ENCODE data around the gene RPP25L. TPM values are rescaled to one million over a fixed set of nuclear protein-coding genes. Genes with fewer than 3 reads are reported as not detected.

The RPP25L gene
- total RNA-seq, 1 donor from 2014 or later = 17.4 TPM

- peaks cover 56% of the 10 kb centered on the region for H3K4me1 ChIP-seq
- H3F3A ChIP-seq (ENCODE audit: low read depth) = peaks cover 20% of the 10 kb centered on the region
- H3K27ac ChIP-seq = no peak overlapping the region
- no peaks in the 10 kb centered on the region for H3K79me2 ChIP-seq (ENCODE audit: low read depth)
- H3K9me3 ChIP-seq (ENCODE audit: low read depth) = no peaks in the 10 kb centered on the region
- H2AFZ ChIP-seq (replicated peaks) = no peak overlapping the region
- H3K36me3 ChIP-seq = no peaks in the 10 kb centered on the region
- peaks cover 50% of the 10 kb centered on the region for H4K20me1 ChIP-seq (ENCODE audit: low read depth)
- Mint-ChIP-seq H3K27me3 (ENCODE audit: insufficient read depth, low read depth) (peaks cover 8% of the 10 kb centered on the region), H3K4me3 (peak overlapping the region; percentile 23), H3K4me1 (peaks cover 61% of the 10 kb centered on the region), H3K9me3 (peaks cover 8% of the 10 kb centered on the region), H3K27ac (peak overlapping the region; percentile 20), H3K36me3 (peaks cover 49% of the 10 kb centered on the region)
- no peak overlapping the region for H3K4me3 ChIP-seq
- no peak overlapping the region for H3K9ac ChIP-seq
- TF ChIP-seq EZH2 (IDR thresholded peaks at IDR 0.05) (no peak), EZH2phosphoT487 (IDR thresholded peaks at IDR 0.05) (no peak)
- TF ChIP-seq, protein P1, sequence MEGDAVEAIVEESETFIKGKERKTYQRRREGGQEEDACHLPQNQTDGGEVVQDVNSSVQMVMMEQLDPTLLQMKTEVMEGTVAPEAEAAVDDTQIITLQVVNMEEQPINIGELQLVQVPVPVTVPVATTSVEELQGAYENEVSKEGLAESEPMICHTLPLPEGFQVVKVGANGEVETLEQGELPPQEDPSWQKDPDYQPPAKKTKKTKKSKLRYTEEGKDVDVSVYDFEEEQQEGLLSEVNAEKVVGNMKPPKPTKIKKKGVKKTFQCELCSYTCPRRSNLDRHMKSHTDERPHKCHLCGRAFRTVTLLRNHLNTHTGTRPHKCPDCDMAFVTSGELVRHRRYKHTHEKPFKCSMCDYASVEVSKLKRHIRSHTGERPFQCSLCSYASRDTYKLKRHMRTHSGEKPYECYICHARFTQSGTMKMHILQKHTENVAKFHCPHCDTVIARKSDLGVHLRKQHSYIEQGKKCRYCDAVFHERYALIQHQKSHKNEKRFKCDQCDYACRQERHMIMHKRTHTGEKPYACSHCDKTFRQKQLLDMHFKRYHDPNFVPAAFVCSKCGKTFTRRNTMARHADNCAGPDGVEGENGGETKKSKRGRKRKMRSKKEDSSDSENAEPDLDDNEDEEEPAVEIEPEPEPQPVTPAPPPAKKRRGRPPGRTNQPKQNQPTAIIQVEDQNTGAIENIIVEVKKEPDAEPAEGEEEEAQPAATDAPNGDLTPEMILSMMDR (IDR thresholded peaks at IDR 0.05) = no peak
- no peaks in the 10 kb centered on the region for H3K27me3 ChIP-seq
- DNase-seq (ENCODE audit: low spot score) = no peak
- H3K4me2 ChIP-seq = peak overlapping the region; percentile 71
Observed at GRCh38 chr9:34566972-34567371, 44.9 kb downstream of the RPP25L start.

GRCh38 chr9:34566322-34566721, 45.6 kb downstream of the RPP25L start:
- no peaks in the 10 kb centered on the region for H3K27me3 ChIP-seq
- peak overlapping the region; percentile 71 for H3K4me2 ChIP-seq
- H3K36me3 Mint-ChIP-seq = peaks cover 55% of the 10 kb centered on the region
- peaks cover 10% of the 10 kb centered on the region for H3K9me3 Mint-ChIP-seq
- H3K9me3 ChIP-seq (ENCODE audit: low read depth) = no peaks in the 10 kb centered on the region
- H3F3A ChIP-seq (ENCODE audit: low read depth) = peaks cover 25% of the 10 kb centered on the region
- H3K4me3 Mint-ChIP-seq = no peak overlapping the region
- TF ChIP-seq EZH2phosphoT487 (IDR thresholded peaks at IDR 0.05) (no peak), EZH2 (IDR thresholded peaks at IDR 0.05) (no peak)
- TF ChIP-seq, protein P1 (IDR thresholded peaks at IDR 0.05) = no peak
- H3K27ac Mint-ChIP-seq = peak overlapping the region; percentile 64
- H3K4me1 ChIP-seq = peaks cover 58% of the 10 kb centered on the region
- no peak overlapping the region for H3K27ac ChIP-seq
- H3K9ac ChIP-seq = no peak overlapping the region
- H3K27me3 Mint-ChIP-seq (ENCODE audit: insufficient read depth, low read depth) = peaks cover 8% of the 10 kb centered on the region
- peaks cover 60% of the 10 kb centered on the region for H3K4me1 Mint-ChIP-seq
- no peak overlapping the region for H2AFZ ChIP-seq (replicated peaks)
- peak overlapping the region; percentile 4 for H3K4me3 ChIP-seq
- H3K36me3 ChIP-seq = no peaks in the 10 kb centered on the region
- DNase-seq (ENCODE audit: low spot score) = peak; percentile 53
- peaks cover 49% of the 10 kb centered on the region for H4K20me1 ChIP-seq (ENCODE audit: low read depth)
- H3K79me2 ChIP-seq (ENCODE audit: low read depth) = no peaks in the 10 kb centered on the region

- Histone ChIP-seq H2AFZ (replicated peaks) (no peak overlapping the region), H3K4me3 (peak overlapping the region; percentile 4), H3K27me3 (no peaks in the 10 kb centered on the region), H3K27ac (no peak overlapping the region), H4K20me1 (ENCODE audit: low read depth) (peaks cover 48% of the 10 kb centered on the region), H3F3A (ENCODE audit: low read depth) (peaks cover 30% of the 10 kb centered on the region), H3K36me3 (no peaks in the 10 kb centered on the region), H3K9ac (no peak overlapping the region), H3K4me1 (peaks cover 58% of the 10 kb centered on the region), H3K79me2 (ENCODE audit: low read depth) (no peaks in the 10 kb centered on the region), H3K9me3 (ENCODE audit: low read depth) (no peaks in the 10 kb centered on the region), H3K4me2 (peak overlapping the region; percentile 71)
- H3K27me3 Mint-ChIP-seq (ENCODE audit: insufficient read depth, low read depth) = peaks cover 8% of the 10 kb centered on the region
- H3K36me3 Mint-ChIP-seq = peaks cover 55% of the 10 kb centered on the region
- H3K4me1 Mint-ChIP-seq = peaks cover 60% of the 10 kb centered on the region
- no peak overlapping the region for H3K4me3 Mint-ChIP-seq
- H3K9me3 Mint-ChIP-seq = peaks cover 10% of the 10 kb centered on the region
- DNase-seq (ENCODE audit: low spot score) = peak; percentile 65
- peak overlapping the region; percentile 64 for H3K27ac Mint-ChIP-seq
- TF ChIP-seq EZH2 (IDR thresholded peaks at IDR 0.05) (no peak), EZH2phosphoT487 (IDR thresholded peaks at IDR 0.05) (no peak)
- TF ChIP-seq, protein P1 (IDR thresholded peaks at IDR 0.05) = no peak
Observed at GRCh38 chr9:34565856-34566255, 46.0 kb downstream of the RPP25L start.
